ENCODE results near the gene LKAAEAR1. TPM values are rescaled to one million over a fixed set of nuclear protein-coding genes. Genes with fewer than 3 reads are reported as not detected.

Gene LKAAEAR1
- total RNA-seq, 6 experiments from 2014 or later = not detected

GRCh38 chr20:64099086-64099786 is 15.0 kb upstream of the LKAAEAR1 start:
- ATAC-seq (no peak), DNase-seq (no peak)
- Histone ChIP-seq H3K4me1 (peaks cover 0 to 5% (median 0%) of the 10 kb centered on the region in 4 donors), H3K9me3 (no peaks in the 10 kb centered on the region), H3K27ac (no peak overlapping the region), H3K27me3 (peaks cover 0 to 9% of the 10 kb centered on the region in 2 donors), H3K4me3 (no peak overlapping the region), H3K36me3 (no peaks in the 10 kb centered on the region)
- intact Hi-C loops (cut with DNase I) = no loop called here
- 96% methylated on average over 4 of the region's 21 CpGs for WGBS (ENCODE audit: insufficient coverage, low coverage, low lambda C conversion rate, missing lambda C conversion rate)
- no peak for TF ChIP-seq CTCF (IDR thresholded peaks at IDR 0.05)
- TF ChIP-seq POLR2A (IDR thresholded peaks at IDR 0.05) = no peak

- Histone ChIP-seq H3K4me1 (peaks cover 0 to 5% (median 0%) of the 10 kb centered on the region in 4 donors), H3K9me3 (no peaks in the 10 kb centered on the region), H3K36me3 (no peaks in the 10 kb centered on the region), H3K27me3 (peaks cover 0 to 9% of the 10 kb centered on the region in 2 donors), H3K4me3 (no peak overlapping the region), H3K27ac (no peak overlapping the region)
- 86% methylated on average over 7 of the region's 28 CpGs for WGBS (ENCODE audit: insufficient coverage, low coverage, low lambda C conversion rate, missing lambda C conversion rate)
- intact Hi-C loops (cut with DNase I) = no loop called here
- DNase-seq (no peak), ATAC-seq (no peak)
- TF ChIP-seq POLR2A (IDR thresholded peaks at IDR 0.05) (no peak), CTCF (IDR thresholded peaks at IDR 0.05) (no peak)
Observed at GRCh38 chr20:64098471-64099013, 14.3 kb upstream of the LKAAEAR1 start.

GRCh38 chr20:64096535-64096934 is 12.3 kb upstream of the LKAAEAR1 start:
- Histone ChIP-seq H3K9me3 (no peaks in the 10 kb centered on the region), H3K27ac (no peak overlapping the region), H3K36me3 (no peaks in the 10 kb centered on the region), H3K4me1 (no peaks in the 10 kb centered on the region), H3K27me3 (peaks cover 0 to 5% of the 10 kb centered on the region in 2 donors), H3K4me3 (no peak overlapping the region)
- TF ChIP-seq CTCF (IDR thresholded peaks at IDR 0.05) = no peak
- no peak for TF ChIP-seq POLR2A (IDR thresholded peaks at IDR 0.05)
- no peak for ATAC-seq
- intact Hi-C loops (cut with DNase I) = no loop called here
- WGBS (ENCODE audit: insufficient coverage, low coverage, low lambda C conversion rate, missing lambda C conversion rate) = 52% methylated on average over 6 of the region's 6 CpGs
- DNase-seq = no peak

GRCh38 chr20:64095927-64096326 is 11.7 kb upstream of the LKAAEAR1 start:
- Histone ChIP-seq H3K4me3 (no peak overlapping the region), H3K4me1 (no peaks in the 10 kb centered on the region), H3K9me3 (no peaks in the 10 kb centered on the region), H3K27ac (no peak overlapping the region), H3K36me3 (no peaks in the 10 kb centered on the region), H3K27me3 (no peaks in the 10 kb centered on the region)
- TF ChIP-seq CTCF (IDR thresholded peaks at IDR 0.05) (no peak), POLR2A (IDR thresholded peaks at IDR 0.05) (no peak)
- WGBS (ENCODE audit: insufficient coverage, low coverage, low lambda C conversion rate, missing lambda C conversion rate) = 82% methylated on average over 9 of the region's 11 CpGs
- no peak for DNase-seq
- intact Hi-C loops (cut with DNase I) = no loop called here
- ATAC-seq = no peak
